OCI-LY7 (cell line): ENCODE results near the gene CFAP100. TPM values are rescaled to one million over a fixed set of nuclear protein-coding genes. Genes with fewer than 3 reads are reported as not detected.

ENCODE experiments used
- BruUV-seq: library from RNA; stranded (reverse); fragments of 400-500 nt; replicated peaks from 2 replicates; lab custom pipeline; 2021; lab: Mats Ljungman, UMichigan
- CTCF ChIA-PET: fragments of 300-600 bp; sonication (Branson Sonifier 250); formaldehyde crosslinking; loops from one replicate; lab custom pipeline; 2022; ENCODE audit warnings: antibody characterized with exemption; ENCODE audit not compliant: unreplicated experiment; lab: Charles Lee
- POLR2A ChIA-PET: fragments of 300-600 bp; sonication (Branson Sonifier 250); formaldehyde crosslinking; loops from one replicate; lab custom pipeline; 2022; ENCODE audit warnings: antibody characterized with exemption; lab: Charles Lee
- DNase-seq: peaks from one replicate; pipeline ENCODE4 v3.0.0-alpha.2; 2015; ENCODE audit warnings: low spot score
- H2AFZ ChIP-seq: fragments of 200-600 bp; sonication (generic), shearing (Covaris generic); 2 replicates; pipeline ENCODE4 v1.6.1; 2014; ENCODE audit warnings: mild to moderate bottlenecking, antibody characterized with exemption, low read length, moderate library complexity
- H3K27ac ChIP-seq: fragments of 200-600 bp; sonication (generic); 2 replicates; pipeline ENCODE4 v1.5.1; 2014; ENCODE audit warnings: mixed run types, low read depth, mild to moderate bottlenecking, moderate library complexity, low read length, inconsistent platforms; ENCODE audit not compliant: poor library complexity, severe bottlenecking
- H3K36me3 ChIP-seq: fragments of 200-600 bp; sonication (generic); 2 replicates; pipeline ENCODE4 v1.6.1; 2014; ENCODE audit warnings: mild to moderate bottlenecking, antibody characterized with exemption, low read length, moderate library complexity, mixed read lengths; ENCODE audit not compliant: insufficient read depth
- H3K4me1 ChIP-seq: fragments of 200-600 bp; sonication (generic); 2 replicates; pipeline ENCODE4 v1.5.1; 2014; ENCODE audit warnings: mild to moderate bottlenecking, low read length; ENCODE audit not compliant: insufficient read depth, poor library complexity, severe bottlenecking
- H3K4me2 ChIP-seq: fragments of 200-600 bp; sonication (generic); 2 replicates; pipeline ENCODE4 v1.6.1; 2014; ENCODE audit warnings: mild to moderate bottlenecking, low read length
- H3K4me3 ChIP-seq: fragments of 200-600 bp; sonication (generic); 2 replicates; pipeline ENCODE4 v1.5.1; 2014; ENCODE audit warnings: mild to moderate bottlenecking, low read depth, low read length; ENCODE audit not compliant: poor library complexity, severe bottlenecking
- H3K79me2 ChIP-seq: fragments of 200-600 bp; sonication (generic); 2 replicates; pipeline ENCODE4 v1.6.1; 2016; ENCODE audit warnings: low read depth, mild to moderate bottlenecking, low read length, moderate library complexity, mixed read lengths; ENCODE audit not compliant: insufficient read depth
- H3K9me2 ChIP-seq: fragments of 200-600 bp; sonication (generic); 2 replicates; pipeline ENCODE4 v1.6.1; 2016; ENCODE audit warnings: mild to moderate bottlenecking, low read length, mixed read lengths; ENCODE audit not compliant: insufficient read depth
- H3K9me3 ChIP-seq: fragments of 200-600 bp; sonication (generic); 2 replicates; pipeline ENCODE4 v1.6.1; 2014; ENCODE audit warnings: mild to moderate bottlenecking, mixed run types, low read length, mixed read lengths
- H4K20me1 ChIP-seq: fragments of 200-600 bp; sonication (generic); 2 replicates; pipeline ENCODE4 v1.6.1; 2014; ENCODE audit warnings: mild to moderate bottlenecking, antibody characterized with exemption, low read length, moderate library complexity, mixed read lengths; ENCODE audit not compliant: insufficient read depth
- CTCF ChIP-seq: fragments of 200-600 bp; sonication (generic); conservative IDR thresholded peaks from 2 replicates; pipeline ENCODE4 v1.5.1; 2014; ENCODE audit warnings: mild to moderate bottlenecking, antibody characterized with exemption, low read length, moderate library complexity, mixed read lengths
- EZH2phosphoT487 ChIP-seq: fragments of 200-600 bp; sonication (generic); IDR thresholded peaks from 2 replicates; pipeline ENCODE4 v1.6.1; 2018; ENCODE audit warnings: low read depth, borderline replicate concordance, mild to moderate bottlenecking, mixed run types, antibody characterized with exemption, low read length, moderate library complexity, mixed read lengths
- intact Hi-C: fragments of 100-400 bp; cut with micrococcal nuclease; formaldehyde crosslinking; loops from one replicate; pipeline ENCODE4 v1.10.0; 2022; ENCODE audit not compliant: unreplicated experiment
- total RNA-seq, 2 experiments: library from RNA; depleted of rRNA in 1 of 2; stranded (reverse); fragments of >200 nt in 1 of 2; shearing (Covaris generic) in 1 of 2; gene quantifications; 2 replicates each; pipeline ENCODE4 v1.2.3, GENCODE V29; 2014 to 2022

CFAP100 gene
- total RNA-seq, 2 experiments from 2014 or later = not detected

DNA sequence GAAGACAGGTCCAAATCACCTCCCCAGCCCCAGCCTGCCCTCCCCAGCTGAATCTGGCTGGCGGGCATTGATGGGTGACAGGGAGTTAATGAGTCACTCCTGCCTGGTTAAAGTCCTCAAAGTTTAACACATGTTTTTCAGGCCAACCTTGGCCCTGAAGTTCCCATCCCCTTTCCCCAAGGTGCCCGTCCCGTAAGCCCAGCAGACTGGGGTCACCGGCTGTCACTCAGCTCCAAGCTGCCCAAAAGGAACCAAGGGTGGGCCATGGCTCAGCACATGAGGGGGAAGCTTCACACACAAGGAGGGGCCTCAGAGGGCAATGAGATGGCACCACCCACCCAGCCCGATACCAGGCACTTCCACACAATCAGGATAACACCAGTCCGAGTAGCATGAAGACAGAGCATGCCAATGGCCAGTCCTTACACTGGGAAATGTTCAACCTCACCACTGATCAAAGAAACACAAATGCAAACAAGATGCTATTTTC, 27.3 kb upstream of the CFAP100 start:
- H2AFZ ChIP-seq = no peak overlapping the region
- H3K4me2 ChIP-seq = no peak overlapping the region
- no peaks in the 10 kb centered on the region for H3K79me2 ChIP-seq
- H3K4me1 ChIP-seq = peaks cover 31% of the 10 kb centered on the region
- H3K4me3 ChIP-seq = no peak overlapping the region
- H3K9me3 ChIP-seq = no peaks in the 10 kb centered on the region
- H3K27ac ChIP-seq = no peak overlapping the region
- DNase-seq = no peak
- no peaks in the 10 kb centered on the region for H3K9me2 ChIP-seq
- no peaks in the 10 kb centered on the region for H3K36me3 ChIP-seq
- intact Hi-C loops = no loop called here
- POLR2A ChIA-PET = no interaction called here
- CTCF ChIA-PET = no interaction called here
- TF ChIP-seq EZH2phosphoT487 (no peak), CTCF (no peak)
- H4K20me1 ChIP-seq = no peaks in the 10 kb centered on the region
- no TSS peak for BruUV-seq

GRCh38 chr3:126369490-126369889, 25.2 kb upstream of the CFAP100 start:
- intact Hi-C loops = no loop called here
- no peaks in the 10 kb centered on the region for H3K9me2 ChIP-seq
- no peaks in the 10 kb centered on the region for H3K79me2 ChIP-seq
- POLR2A ChIA-PET = no interaction called here
- no peak overlapping the region for H3K27ac ChIP-seq
- no peaks in the 10 kb centered on the region for H4K20me1 ChIP-seq
- no peaks in the 10 kb centered on the region for H3K9me3 ChIP-seq
- H2AFZ ChIP-seq = no peak overlapping the region
- H3K4me3 ChIP-seq = no peak overlapping the region
- no TSS peak for BruUV-seq
- DNase-seq = no peak
- CTCF ChIA-PET = no interaction called here
- no peaks in the 10 kb centered on the region for H3K36me3 ChIP-seq
- no peak overlapping the region for H3K4me2 ChIP-seq
- peaks cover 9% of the 10 kb centered on the region for H3K4me1 ChIP-seq
- TF ChIP-seq EZH2phosphoT487 (no peak), CTCF (peak; percentile 51)

DNA sequence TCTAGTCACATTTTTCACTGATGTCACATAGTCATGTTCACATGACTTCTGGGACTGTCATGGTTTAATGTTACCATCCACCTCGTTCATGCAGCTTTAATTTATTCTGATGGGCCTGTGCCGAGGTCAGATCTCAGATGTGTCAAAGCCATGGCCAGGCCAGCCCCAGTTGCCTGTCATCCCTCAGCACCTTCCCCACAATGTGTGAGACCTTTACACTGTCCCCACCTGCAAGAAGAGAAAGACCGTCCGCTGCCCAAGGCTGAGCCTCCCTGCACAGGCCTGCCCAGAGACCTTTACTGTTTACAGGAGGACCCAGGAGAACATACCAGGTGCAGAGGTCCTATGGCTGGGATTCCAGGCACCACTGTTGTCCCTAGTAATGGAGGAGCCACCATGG, 24.7 kb upstream of the CFAP100 start:
- BruUV-seq = no TSS peak
- no peak overlapping the region for H2AFZ ChIP-seq
- H3K4me3 ChIP-seq = no peak overlapping the region
- no peak for DNase-seq
- no peak overlapping the region for H3K4me2 ChIP-seq
- no peaks in the 10 kb centered on the region for H3K9me2 ChIP-seq
- TF ChIP-seq CTCF (no peak), EZH2phosphoT487 (no peak)
- H3K36me3 ChIP-seq = no peaks in the 10 kb centered on the region
- POLR2A ChIA-PET = no interaction called here
- CTCF ChIA-PET = no interaction called here
- H3K79me2 ChIP-seq = no peaks in the 10 kb centered on the region
- intact Hi-C loops = no loop called here
- peaks cover 4% of the 10 kb centered on the region for H3K4me1 ChIP-seq
- no peak overlapping the region for H3K27ac ChIP-seq
- H3K9me3 ChIP-seq = no peaks in the 10 kb centered on the region
- H4K20me1 ChIP-seq = no peaks in the 10 kb centered on the region
